SU-DHL-6 (cell line): ENCODE results near the gene LINGO1.

ENCODE experiments used
- H2AFZ ChIP-seq: fragments of 200-600 bp; sonication (generic); 2 replicates; pipeline ENCODE4 v1.6.1; 2014; ENCODE audit warnings: low read depth, mild to moderate bottlenecking, moderate library complexity, mixed read lengths, antibody characterized with exemption, low read length; ENCODE audit not compliant: severe bottlenecking
- H3F3A ChIP-seq: fragments of 200-600 bp; shearing (Covaris generic); 2 replicates; pipeline ENCODE4 v1.6.0; 2016; ENCODE audit warnings: antibody characterized with exemption, mild to moderate bottlenecking; ENCODE audit not compliant: insufficient read depth
- H3K27ac ChIP-seq: fragments of 200-600 bp; sonication (generic); 2 replicates; pipeline ENCODE4 v1.5.1; 2016; ENCODE audit warnings: low read depth, mild to moderate bottlenecking, low read length, moderate library complexity, mixed read lengths
- H3K27me3 ChIP-seq: fragments of 200-600 bp; sonication (generic), shearing (Covaris generic); 2 replicates; pipeline ENCODE4 v1.6.0; 2014; ENCODE audit warnings: mild to moderate bottlenecking, low read length
- H3K36me3 ChIP-seq: fragments of 200-600 bp; sonication (generic); 2 replicates; pipeline ENCODE4 v1.6.1; 2014; ENCODE audit warnings: mild to moderate bottlenecking, low read length, mixed read lengths
- H3K4me2 ChIP-seq: fragments of 300-600, 200-600 bp; shearing (Covaris generic), sonication (generic); 2 replicates; pipeline ENCODE4 v1.6.0; 2014; ENCODE audit warnings: low read length, low read depth, mild to moderate bottlenecking; ENCODE audit not compliant: poor library complexity, severe bottlenecking
- H3K4me3 ChIP-seq: fragments of 200-600 bp; sonication (generic); 2 replicates; pipeline ENCODE4 v1.5.1; 2014; ENCODE audit warnings: antibody characterized with exemption, low read length, mild to moderate bottlenecking, mixed read lengths; ENCODE audit not compliant: insufficient read depth, poor library complexity, severe bottlenecking
- H3K79me2 ChIP-seq: fragments of 200-600 bp; sonication (generic); 2 replicates; pipeline ENCODE4 v1.6.1; 2014; ENCODE audit warnings: mild to moderate bottlenecking, low read length, moderate library complexity; ENCODE audit not compliant: insufficient read depth
- H3K9ac ChIP-seq: fragments of 200-600 bp; sonication (generic); 2 replicates; pipeline ENCODE4 v1.7.0; 2014; ENCODE audit warnings: mild to moderate bottlenecking, low read length
- H3K9me2 ChIP-seq: fragments of 200-600 bp; sonication (generic); replicated peaks from 2 replicates; pipeline ENCODE4 v1.6.1; 2014; ENCODE audit warnings: low read length; ENCODE audit not compliant: insufficient read depth
- H3K9me3 ChIP-seq: fragments of 200-600 bp; sonication (generic); 2 replicates; pipeline ENCODE4 v1.6.1; 2014; ENCODE audit warnings: low read length, mixed read lengths; ENCODE audit not compliant: insufficient read depth
- H4K20me1 ChIP-seq: fragments of 200-600 bp; sonication (generic); 2 replicates; pipeline ENCODE4 v1.6.1; 2014; ENCODE audit warnings: low read depth, mild to moderate bottlenecking, antibody characterized with exemption, low read length, moderate library complexity, mixed read lengths
- CTCF ChIP-seq: fragments of 200-600 bp; sonication (generic); IDR thresholded peaks from one replicate; pipeline ENCODE4 v1.5.1; 2017; ENCODE audit warnings: antibody characterized with exemption, mild to moderate bottlenecking, low read length, moderate library complexity; ENCODE audit not compliant: insufficient read depth, poor library complexity, severe bottlenecking
- EZH2phosphoT487 ChIP-seq: fragments of 200-600 bp; sonication (generic), shearing (Covaris generic); conservative IDR thresholded peaks from 2 replicates; pipeline ENCODE4 v1.6.1; 2018; ENCODE audit warnings: mild to moderate bottlenecking, antibody characterized with exemption, low read length, moderate library complexity, mixed read lengths

The LINGO1 gene

GRCh38 chr15:77634266-77634962 lies 1.7 kb upstream of the LINGO1 start:
- H3K4me2 ChIP-seq: no peak overlapping the region
- no peaks in the 10 kb centered on the region for H3K27me3 ChIP-seq
- H3K4me3 ChIP-seq: no peak overlapping the region
- no peak overlapping the region for H3K27ac ChIP-seq
- no peaks in the 10 kb centered on the region for H3F3A ChIP-seq
- H3K9ac ChIP-seq: no peak overlapping the region
- H3K9me2 ChIP-seq: no peaks in the 10 kb centered on the region
- no peak overlapping the region for H2AFZ ChIP-seq
- TF ChIP-seq CTCF (no peak), EZH2phosphoT487 (no peak)
- no peaks in the 10 kb centered on the region for H3K36me3 ChIP-seq
- no peaks in the 10 kb centered on the region for H4K20me1 ChIP-seq
- no peaks in the 10 kb centered on the region for H3K9me3 ChIP-seq
- no peaks in the 10 kb centered on the region for H3K79me2 ChIP-seq

- TF ChIP-seq EZH2phosphoT487 (no peak), CTCF (no peak)
- Histone ChIP-seq H3K9ac (no peak overlapping the region), H3K27me3 (no peaks in the 10 kb centered on the region), H3K27ac (no peak overlapping the region), H3K79me2 (no peaks in the 10 kb centered on the region), H3K9me3 (no peaks in the 10 kb centered on the region), H3K4me2 (no peak overlapping the region), H2AFZ (no peak overlapping the region), H3K36me3 (no peaks in the 10 kb centered on the region), H3K9me2 (no peaks in the 10 kb centered on the region), H3K4me3 (no peak overlapping the region), H4K20me1 (no peaks in the 10 kb centered on the region), H3F3A (no peaks in the 10 kb centered on the region)
Observed at GRCh38 chr15:77633913-77634265, 1.2 kb upstream of the LINGO1 start.

GRCh38 chr15:77633134-77633912 lies 611 bp upstream of the LINGO1 start:
- H3K9ac ChIP-seq: no peak overlapping the region
- H2AFZ ChIP-seq: no peak overlapping the region
- H3K4me3 ChIP-seq: no peak overlapping the region
- no peak overlapping the region for H3K4me2 ChIP-seq
- TF ChIP-seq CTCF (peak; percentile 89), EZH2phosphoT487 (no peak)
- H3K27ac ChIP-seq: no peak overlapping the region
- H4K20me1 ChIP-seq: no peaks in the 10 kb centered on the region
- no peaks in the 10 kb centered on the region for H3K27me3 ChIP-seq
- H3K9me2 ChIP-seq: no peaks in the 10 kb centered on the region
- no peaks in the 10 kb centered on the region for H3K79me2 ChIP-seq
- H3K9me3 ChIP-seq: no peaks in the 10 kb centered on the region
- no peaks in the 10 kb centered on the region for H3K36me3 ChIP-seq
- no peaks in the 10 kb centered on the region for H3F3A ChIP-seq
